Dermis microvascular lymphatic vessel endothelial cell (primary cell): Measurements from ENCODE around the gene ATN1. TPM values are rescaled to one million over a fixed set of nuclear protein-coding genes. Genes with fewer than 3 reads are reported as not detected.
A peak's percentile ranks its signal among the peaks of the same experiment; 100 is the strongest.

Source experiments
- DNase-seq, 2 donors: peaks; one replicate each; pipeline versions ENCODE4 v3.0.0 to v3.0.0-alpha.2; 2010; ENCODE audit warnings: low read depth in 2 of 2
- total RNA-seq: library from RNA; depleted of rRNA; stranded (reverse); fragments of >200 nt; gene quantifications from 2 replicates; pipeline ENCODE4 v1.2.1, GENCODE V29; 2014

The ATN1 gene
- total RNA-seq, 1 donor from 2014 or later, result 5.1 TPM

- DNase-seq, result peak; percentile 87
These were observed 16.1 kb downstream of the ATN1 start, which contains the start of the genes C12orf57 and RNU7-1 for GRCh38 chr12:6943722-6944380. Gene C12orf57 (plus strand): TSS chr12:6944022. CDS start chr12:6944122, 100 bp downstream. Gene RNU7-1 (plus strand): TSS chr12:6943816.

- DNase-seq, result peak; percentile 75 to 91
These were observed 16.8 kb downstream of the ATN1 start for GRCh38 chr12:6944381-6945186.

- DNase-seq, result no peak
These were observed 17.9 kb downstream of the ATN1 start for GRCh38 chr12:6945613-6946012.

GRCh38 chr12:6946033-6946919 is 18.5 kb downstream of the ATN1 start:
- DNase-seq, result peak in 1 of 2 donors; percentile 45

GRCh38 chr12:6946920-6947374 is 19.2 kb downstream of the ATN1 start:
- DNase-seq, result no peak

- DNase-seq, result no peak
These were observed 19.9 kb downstream of the ATN1 start for GRCh38 chr12:6947615-6948014.

GRCh38 chr12:6948873-6949594 is 21.3 kb downstream of the ATN1 start:
- DNase-seq, result no peak

GRCh38 chr12:6950401-6950801 is 22.6 kb downstream of the ATN1 start:
- DNase-seq, result no peak

GRCh38 chr12:6950811-6951540 is 23.2 kb downstream of the ATN1 start, which contains the start of gene PTPN6:
Gene PTPN6 (plus strand): TSS chr12:6951356. CDS start chr12:6951513, 157 bp downstream.
- DNase-seq, result no peak

- no peak for DNase-seq
These were observed 23.9 kb downstream of the ATN1 start for GRCh38 chr12:6951551-6952120.

GRCh38 chr12:6952121-6952862 is 24.5 kb downstream of the ATN1 start:
- DNase-seq, result no peak

- DNase-seq, result no peak
These were observed 25.2 kb downstream of the ATN1 start for GRCh38 chr12:6952863-6953441.

- peak in 1 of 2 donors; percentile 24 for DNase-seq
These were observed 25.9 kb downstream of the ATN1 start for GRCh38 chr12:6953442-6954315.

GRCh38 chr12:6954316-6955107 is 26.8 kb downstream of the ATN1 start:
- no peak for DNase-seq

- DNase-seq, result no peak
These were observed 27.6 kb downstream of the ATN1 start for GRCh38 chr12:6955108-6956020.
